Activated CD8-positive, alpha-beta T cell treated with anti-CD3 and anti-CD28 coated beads for 36 hours (primary cell): ENCODE results near the gene NTRK2. TPM values are rescaled to one million over a fixed set of nuclear protein-coding genes. Genes with fewer than 3 reads are reported as not detected.

ENCODE experiments used
- ATAC-seq: fragments of 200-7000 bp; cut with Tn5 transposase; one replicate; pipeline ENCODE4 v1.10.0; 2021; ENCODE audit warnings: mild to moderate bottlenecking, moderate library complexity
- CTCF ChIA-PET: fragments of 350-600 bp; sonication (Branson Sonifier 250); formaldehyde crosslinking; loops from one replicate; lab custom pipeline; 2021; ENCODE audit warnings: antibody characterized with exemption; lab: Charles Lee
- POLR2A ChIA-PET: fragments of 350-600 bp; sonication (Branson Sonifier 250); formaldehyde crosslinking; loops from one replicate; lab custom pipeline; 2021; ENCODE audit warnings: antibody characterized with exemption; lab: Charles Lee
- DNase-seq: peaks from one replicate; pipeline ENCODE4 v3.0.0-alpha.2; 2020
- H3K27ac Mint-ChIP-seq: one replicate; pipeline ENCODE4 v1.8.0; 2021; ENCODE audit warnings: mild to moderate bottlenecking, mixed read lengths
- H3K27me3 Mint-ChIP-seq: one replicate; pipeline ENCODE4 v1.8.0; 2021; ENCODE audit warnings: mixed read lengths
- H3K36me3 Mint-ChIP-seq: one replicate; pipeline ENCODE4 v1.8.0; 2021; ENCODE audit warnings: low read depth, mixed read lengths
- H3K4me1 Mint-ChIP-seq: one replicate; pipeline ENCODE4 v1.8.0; 2021; ENCODE audit warnings: low read depth, mixed read lengths
- H3K4me3 Mint-ChIP-seq: one replicate; pipeline ENCODE4 v1.8.0; 2021; ENCODE audit warnings: mild to moderate bottlenecking, moderate library complexity, mixed read lengths
- H3K9me3 Mint-ChIP-seq: one replicate; pipeline ENCODE4 v1.8.0; 2021; ENCODE audit warnings: mixed read lengths
- CTCF ChIP-seq: fragments of 200-600 bp; IDR thresholded peaks from one replicate; pipeline ENCODE4 v1.8.0; 2022; ENCODE audit warnings: antibody characterized with exemption, mild to moderate bottlenecking
- intact Hi-C: fragments of 100-400 bp; cut with micrococcal nuclease; formaldehyde crosslinking; loops from one replicate; pipeline ENCODE4 v1.10.0; 2022
- total RNA-seq, 2 experiments: library from RNA; stranded (reverse); gene quantifications; one replicate each; pipeline ENCODE4 v1.2.3, GENCODE V29; 2021

Gene NTRK2
- total RNA-seq, 2 experiments from 2014 or later, result 0.07 to 0.09 TPM

- Mint-ChIP-seq H3K4me3 (no peak overlapping the region), H3K9me3 (no peaks in the 10 kb centered on the region), H3K27ac (no peak overlapping the region), H3K36me3 (no peaks in the 10 kb centered on the region), H3K4me1 (no peaks in the 10 kb centered on the region), H3K27me3 (peaks cover 7% of the 10 kb centered on the region)
- TF ChIP-seq CTCF, result no peak
- intact Hi-C loops, result no loop called here
- no peak for ATAC-seq
- ChIA-PET POLR2A (no interaction called here), CTCF (no interaction called here)
- DNase-seq, result no peak
Measured at GRCh38 chr9:84778570-84778969, 109.0 kb downstream of the NTRK2 start.

- intact Hi-C loops, result loop anchor here (10.0 kb wide), 1 partner anchor 385 kb away; no protein-coding TSS in a partner anchor
Measured at GRCh38 chr9:84779883-84780282, 110.4 kb downstream of the NTRK2 start.

DNA sequence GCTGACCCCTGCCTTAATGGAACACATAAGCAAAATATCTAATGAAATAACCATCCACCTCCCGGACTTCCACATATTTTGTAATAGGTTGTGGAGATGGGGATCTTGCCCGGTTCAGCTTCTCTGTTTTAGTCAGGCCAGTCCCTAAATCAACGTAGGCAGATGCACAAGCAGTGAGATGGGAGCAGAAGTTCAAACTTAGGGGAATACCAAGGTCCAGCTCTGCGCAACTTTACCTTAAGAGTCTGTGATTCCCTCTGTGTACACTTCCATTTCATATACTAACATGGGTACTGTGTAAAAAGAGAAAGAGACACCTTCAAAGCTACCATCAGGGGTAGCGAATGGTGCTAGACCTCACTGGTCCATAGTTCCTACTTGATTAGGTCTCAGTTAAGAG is 110.9 kb downstream of the NTRK2 start:
- intact Hi-C loops, result loop anchor here (10.0 kb wide), 1 partner anchor 386 kb away; no protein-coding TSS in a partner anchor
- H3K27ac Mint-ChIP-seq, result no peak overlapping the region
- POLR2A ChIA-PET, result no interaction called here
- H3K27me3 Mint-ChIP-seq, result peaks cover 10% of the 10 kb centered on the region
- CTCF ChIA-PET, result interaction anchor here (2.7 kb wide), 1 partner anchor 84 kb away, joined by 19 read pairs; no protein-coding TSS in a partner anchor
- no peaks in the 10 kb centered on the region for H3K9me3 Mint-ChIP-seq
- ATAC-seq, result no peak
- TF ChIP-seq CTCF, result no peak
- H3K4me3 Mint-ChIP-seq, result no peak overlapping the region
- H3K36me3 Mint-ChIP-seq, result no peaks in the 10 kb centered on the region
- no peak for DNase-seq
- no peaks in the 10 kb centered on the region for H3K4me1 Mint-ChIP-seq

More at GRCh38 chr9:84779883-84780282, 110.4 kb downstream of the NTRK2 start:
- Mint-ChIP-seq H3K27me3 (peaks cover 10% of the 10 kb centered on the region), H3K4me1 (no peaks in the 10 kb centered on the region), H3K27ac (no peak overlapping the region), H3K4me3 (no peak overlapping the region), H3K9me3 (no peaks in the 10 kb centered on the region), H3K36me3 (no peaks in the 10 kb centered on the region)
- ChIA-PET POLR2A (no interaction called here), CTCF (interaction anchor here (1.1 kb wide), 1 partner anchor 383 kb away, joined by 3 read pairs; no protein-coding TSS in a partner anchor)
- no peak for TF ChIP-seq CTCF
- no peak for ATAC-seq
- DNase-seq, result no peak

DNA sequence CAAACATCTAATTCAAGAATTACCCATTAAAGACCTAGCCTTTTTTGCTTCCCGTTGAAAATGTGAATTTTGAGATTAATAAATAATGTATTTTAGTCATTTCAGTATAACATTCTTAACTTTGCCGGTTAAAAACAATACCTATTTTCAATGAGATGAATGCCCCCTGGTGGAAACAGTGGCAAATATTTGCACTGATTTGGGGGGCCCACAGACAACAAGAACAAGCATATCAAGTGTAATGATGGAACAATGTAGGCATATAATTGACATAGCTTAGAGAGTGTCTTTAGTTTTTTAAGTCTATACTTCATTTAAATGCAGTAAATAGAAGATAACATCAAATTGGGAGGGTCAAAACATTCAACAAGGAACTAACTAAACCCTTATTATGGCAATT is 111.9 kb downstream of the NTRK2 start:
- DNase-seq (peak; percentile 43), ATAC-seq (no peak)
- Mint-ChIP-seq H3K9me3 (no peaks in the 10 kb centered on the region), H3K4me3 (no peak overlapping the region), H3K4me1 (no peaks in the 10 kb centered on the region), H3K36me3 (no peaks in the 10 kb centered on the region), H3K27me3 (peaks cover 10% of the 10 kb centered on the region), H3K27ac (no peak overlapping the region)
- CTCF ChIA-PET, result interaction anchor here (0.9 to 2.7 kb wide), 4 partner anchors 85 to 384 kb away, joined by 3 to 19 read pairs (median 4); no protein-coding TSS in a partner anchor
- intact Hi-C loops, result loop anchor here (10.0 kb wide), 1 partner anchor 387 kb away; no protein-coding TSS in a partner anchor
- peak; percentile 33 for TF ChIP-seq CTCF
- POLR2A ChIA-PET, result no interaction called here
